HAP-1 (cell line): ENCODE measurements around the gene ABAT.

Source experiments
- DNase-seq, 2 experiments: peaks; one replicate each; pipeline ENCODE4 v3.0.0-alpha.2; 2016 to 2020; ENCODE audit warnings: low spot score in 2 of 2
- H3K27me3 ChIP-seq: fragments of 250-450 bp; sonication (Bioruptor Pico); 2 replicates; pipeline ENCODE4 v1.5.1; 2020; ENCODE audit warnings: low read depth, mild to moderate bottlenecking, moderate library complexity
- H3K36me3 ChIP-seq: fragments of 250-450 bp; sonication (Bioruptor Pico); replicated peaks from 2 replicates; pipeline ENCODE4 v1.5.1; 2020; ENCODE audit warnings: mild to moderate bottlenecking
- H3K4me1 ChIP-seq: fragments of 250-450 bp; sonication (Bioruptor Pico); 2 replicates; pipeline ENCODE4 v1.5.1; 2020; ENCODE audit warnings: mild to moderate bottlenecking
- H3K4me3 ChIP-seq: fragments of 250-450 bp; sonication (Bioruptor Pico); 2 replicates; pipeline ENCODE4 v1.5.1; 2020; ENCODE audit warnings: mild to moderate bottlenecking, moderate library complexity
- H3K9me3 ChIP-seq: fragments of 250-450 bp; sonication (Bioruptor Pico); 2 replicates; pipeline ENCODE4 v1.5.1; 2020; ENCODE audit warnings: mild to moderate bottlenecking, moderate library complexity
- in situ Hi-C: fragments of 300-500 bp; cut with MboI; formaldehyde crosslinking; loops from 3 replicates; pipeline ENCODE4 v1.14.3; 2020; ENCODE audit warnings: low sequenced_read_pairs, inconsistent platforms, mixed read lengths

Gene ABAT

GRCh38 chr16:8720080-8720966 is 45.9 kb downstream of the ABAT start:
- no peaks in the 10 kb centered on the region; the same call in 1 of the 2 replicates for H3K4me1 ChIP-seq
- no peaks in the 10 kb centered on the region for H3K36me3 ChIP-seq
- in situ Hi-C loops = no loop called here
- H3K4me3 ChIP-seq = no peak overlapping the region
- peaks cover 3% of the 10 kb centered on the region; the same call in 1 of the 2 replicates for H3K9me3 ChIP-seq
- peak; percentile 52 to 77 for DNase-seq
- H3K27me3 ChIP-seq = no peaks in the 10 kb centered on the region

- Histone ChIP-seq H3K9me3 (peaks cover 3% of the 10 kb centered on the region; the same call in 1 of the 2 replicates), H3K4me1 (no peaks in the 10 kb centered on the region; the same call in 1 of the 2 replicates), H3K4me3 (no peak overlapping the region), H3K36me3 (no peaks in the 10 kb centered on the region), H3K27me3 (no peaks in the 10 kb centered on the region)
- DNase-seq = no peak
- in situ Hi-C loops = no loop called here
These were observed 46.5 kb downstream of the ABAT start for GRCh38 chr16:8720967-8721308.

- in situ Hi-C loops = no loop called here
- Histone ChIP-seq H3K4me3 (no peak overlapping the region), H3K36me3 (no peaks in the 10 kb centered on the region), H3K27me3 (no peaks in the 10 kb centered on the region), H3K4me1 (no peaks in the 10 kb centered on the region; the same call in 1 of the 2 replicates), H3K9me3 (peaks cover 3% of the 10 kb centered on the region; the same call in 1 of the 2 replicates)
- peak; percentile 12 to 26 for DNase-seq
These were observed 47.1 kb downstream of the ABAT start for GRCh38 chr16:8721336-8722024.

GRCh38 chr16:8722025-8722348 is 47.6 kb downstream of the ABAT start:
- Histone ChIP-seq H3K36me3 (no peaks in the 10 kb centered on the region), H3K4me3 (no peak overlapping the region), H3K9me3 (peaks cover 3% of the 10 kb centered on the region; the same call in 1 of the 2 replicates), H3K27me3 (no peaks in the 10 kb centered on the region), H3K4me1 (no peaks in the 10 kb centered on the region; the same call in 1 of the 2 replicates)
- in situ Hi-C loops = no loop called here
- DNase-seq = no peak

- Histone ChIP-seq H3K36me3 (no peaks in the 10 kb centered on the region), H3K4me3 (no peak overlapping the region), H3K27me3 (no peaks in the 10 kb centered on the region), H3K4me1 (no peaks in the 10 kb centered on the region; the same call in 1 of the 2 replicates), H3K9me3 (no peaks in the 10 kb centered on the region)
- no peak for DNase-seq
- in situ Hi-C loops = no loop called here
These were observed 51.2 kb downstream of the ABAT start for GRCh38 chr16:8725513-8726178.

GRCh38 chr16:8727131-8727806 is 52.9 kb downstream of the ABAT start:
- Histone ChIP-seq H3K36me3 (no peaks in the 10 kb centered on the region), H3K9me3 (no peaks in the 10 kb centered on the region), H3K4me1 (no peaks in the 10 kb centered on the region), H3K27me3 (no peaks in the 10 kb centered on the region), H3K4me3 (no peak overlapping the region)
- in situ Hi-C loops = no loop called here
- DNase-seq = no peak

- Histone ChIP-seq H3K4me3 (no peak overlapping the region), H3K36me3 (no peaks in the 10 kb centered on the region), H3K9me3 (no peaks in the 10 kb centered on the region), H3K4me1 (no peaks in the 10 kb centered on the region), H3K27me3 (no peaks in the 10 kb centered on the region)
- DNase-seq = no peak
- in situ Hi-C loops = no loop called here
These were observed 53.6 kb downstream of the ABAT start for GRCh38 chr16:8727857-8728618.

- Histone ChIP-seq H3K27me3 (no peaks in the 10 kb centered on the region), H3K36me3 (no peaks in the 10 kb centered on the region), H3K4me3 (no peak overlapping the region), H3K4me1 (no peaks in the 10 kb centered on the region), H3K9me3 (no peaks in the 10 kb centered on the region)
- no peak for DNase-seq
- in situ Hi-C loops = no loop called here
These were observed 55.4 kb downstream of the ABAT start for GRCh38 chr16:8729779-8730334.

GRCh38 chr16:8730335-8730915 is 56.0 kb downstream of the ABAT start:
- Histone ChIP-seq H3K27me3 (no peaks in the 10 kb centered on the region), H3K9me3 (no peaks in the 10 kb centered on the region), H3K36me3 (no peaks in the 10 kb centered on the region), H3K4me1 (no peaks in the 10 kb centered on the region), H3K4me3 (no peak overlapping the region)
- in situ Hi-C loops = no loop called here
- no peak for DNase-seq

GRCh38 chr16:8733849-8734540 is 59.6 kb downstream of the ABAT start:
- Histone ChIP-seq H3K4me3 (no peak overlapping the region), H3K27me3 (no peaks in the 10 kb centered on the region), H3K9me3 (no peaks in the 10 kb centered on the region), H3K36me3 (no peaks in the 10 kb centered on the region), H3K4me1 (no peaks in the 10 kb centered on the region)
- in situ Hi-C loops = no loop called here
- no peak for DNase-seq

GRCh38 chr16:8735574-8735973 is 61.2 kb downstream of the ABAT start:
- Histone ChIP-seq H3K36me3 (no peaks in the 10 kb centered on the region), H3K4me3 (no peak overlapping the region), H3K27me3 (no peaks in the 10 kb centered on the region), H3K9me3 (no peaks in the 10 kb centered on the region), H3K4me1 (no peaks in the 10 kb centered on the region)
- DNase-seq = no peak
- in situ Hi-C loops = no loop called here

- no peaks in the 10 kb centered on the region for H3K27me3 ChIP-seq
- no peaks in the 10 kb centered on the region for H3K9me3 ChIP-seq
- no peak overlapping the region for H3K4me3 ChIP-seq
- H3K4me1 ChIP-seq = no peaks in the 10 kb centered on the region
- H3K36me3 ChIP-seq = no peaks in the 10 kb centered on the region
- no peak for DNase-seq
- in situ Hi-C loops = no loop called here
These were observed 61.8 kb downstream of the ABAT start for GRCh38 chr16:8736123-8736668.
